ENCODE measurements around the gene SEC14L3. TPM values are rescaled to one million over a fixed set of nuclear protein-coding genes. Genes with fewer than 3 reads are reported as not detected.

SEC14L3 gene
- total RNA-seq = not detected

GRCh38 chr22:30471616-30472318, at the start of gene SEC14L3:
SEC14L3 (minus strand) TSS chr22:30472017; CDS start chr22:30471958, 59 bp downstream.

GRCh38 chr22:30425616-30426387, 46.0 kb downstream of the SEC14L3 start, which contains the start of gene MTFP1:
MTFP1 (plus strand) TSS chr22:30425768; CDS start chr22:30425880, 112 bp downstream.

Small RNA genes within 50 kb of the gene (small RNA-seq; reads per million reads assigned to genes)
- 0 reads per million in 2 donors for gene AC004832.3
- 0 reads per million in 2 donors for gene RNU6-564P

Other genes starting within 250 kb of the SEC14L3 start
- gene LIF, start 225.3 kb downstream of the SEC14L3 start, total RNA-seq = 1 to 10 TPM in 1 of 2 donors, not detected in 1; 1.4 TPM
- not detected for gene OSM, start 205.2 kb downstream of the SEC14L3 start, total RNA-seq
- gene CASTOR1, start 182.5 kb downstream of the SEC14L3 start, total RNA-seq = 1 to 10 TPM in 1 of 2 donors, under 1 TPM in 1; 1.00 to 1.0 TPM
- gene TBC1D10A, start 145.1 kb downstream of the SEC14L3 start, total RNA-seq = 10 to 100 TPM; 31.0 to 31.6 TPM
- gene SF3A1, start 115.1 kb downstream of the SEC14L3 start, total RNA-seq = 10 to 100 TPM; 28.2 to 50.0 TPM
- 1 to 10 TPM; 2.3 to 3.4 TPM for gene CCDC157, start 115.0 kb downstream of the SEC14L3 start, total RNA-seq
- gene RNF215, start 84.6 kb downstream of the SEC14L3 start, total RNA-seq = 1 to 10 TPM; 8.3 to 9.3 TPM
- 1 to 10 TPM; 5.2 to 6.7 TPM for gene SEC14L2, start 75.0 kb downstream of the SEC14L3 start, total RNA-seq
- 10 to 100 TPM; 14.8 to 38.0 TPM for gene MTFP1, start 46.2 kb downstream of the SEC14L3 start, total RNA-seq
- gene SEC14L4, start 33.7 kb upstream of the SEC14L3 start, total RNA-seq = under 1 TPM; under 0.01 to 0.33 TPM
- under 1 TPM in 1 of 2 donors, not detected in 1; 0.34 TPM for gene SEC14L6, start 74.7 kb upstream of the SEC14L3 start, total RNA-seq
- under 1 TPM in 1 of 2 donors, not detected in 1; 0.34 TPM for gene GAL3ST1, start 102.6 kb upstream of the SEC14L3 start, total RNA-seq
- gene PES1, start 119.9 kb upstream of the SEC14L3 start, total RNA-seq = 100 to 1,000 TPM in 1 of 2 donors, 10 to 100 TPM in 1; 53.0 to 117 TPM
- gene TCN2, start 135.2 kb upstream of the SEC14L3 start, total RNA-seq = 10 to 100 TPM; 17.0 to 23.4 TPM
- gene SLC35E4, start 163.8 kb upstream of the SEC14L3 start, total RNA-seq = 1 to 10 TPM; 2.8 to 6.7 TPM
- gene DUSP18, start 195.9 kb upstream of the SEC14L3 start, total RNA-seq = 1 to 10 TPM; 6.2 to 10.0 TPM
- gene OSBP2, start 222.9 kb upstream of the SEC14L3 start, total RNA-seq = 1 to 10 TPM; 2.4 to 2.7 TPM

All from melanocyte of skin (primary cell).